Large intestine (tissue), 3 donors: ENCODE data around the gene ZNF652. TPM values are rescaled to one million over a fixed set of nuclear protein-coding genes. Genes with fewer than 3 reads are reported as not detected.
"Not testable (repeated sequence)": the region's sequence is repeated elsewhere in the genome, so short reads cannot be mapped to it uniquely, and the experiment has no call there.

Experiments used
- DNase-seq, 2 donors: peaks; one replicate each; pipeline versions ENCODE4 v3.0.0 to v3.0.0-alpha.2; 2013
- H3K27ac ChIP-seq: one replicate; pipeline ENCODE4 v1.5.1; 2013; ENCODE audit warnings: low read length
- H3K27me3 ChIP-seq: 2 replicates; pipeline ENCODE4 v1.6.1; 2013; ENCODE audit warnings: low read length; ENCODE audit not compliant: control insufficient read depth, insufficient read depth
- H3K36me3 ChIP-seq: 2 replicates; pipeline ENCODE4 v1.6.1; 2013; ENCODE audit warnings: low read length; ENCODE audit not compliant: control insufficient read depth, insufficient read depth
- H3K4me1 ChIP-seq: one replicate; pipeline ENCODE4 v1.6.1; 2013; ENCODE audit warnings: low read length; ENCODE audit not compliant: control insufficient read depth, insufficient read depth
- H3K4me3 ChIP-seq: one replicate; pipeline ENCODE4 v1.5.1; 2013; ENCODE audit warnings: low read length
- H3K9me3 ChIP-seq: one replicate; pipeline ENCODE4 v1.6.1; 2013; ENCODE audit warnings: mild to moderate bottlenecking, low read depth, low read length, moderate library complexity; ENCODE audit not compliant: control insufficient read depth
- WGBS: methylation state at CpG from one replicate; pipeline ENCODE4 v1.1.5; 2013; ENCODE audit warnings: low lambda C conversion rate; ENCODE audit not compliant: insufficient coverage; 5-methylcytosine and 5-hydroxymethylcytosine counted together
- polyA plus RNA-seq: library from polyadenylated mRNA; unstranded; fragments of 120-200 nt; gene quantifications from one replicate; pipeline ENCODE4 v1.2.1, GENCODE V29; 2013

Gene ZNF652
- polyA plus RNA-seq, 1 donor = 20.1 TPM

GRCh38 chr17:49290690-49291359, 71.2 kb downstream of the ZNF652 start:
- H3K9me3 ChIP-seq = no peaks in the 10 kb centered on the region
- no peak for DNase-seq
- 40% methylated on average over 1 of the region's 4 CpGs for WGBS
- peaks cover 5% of the 10 kb centered on the region for H3K36me3 ChIP-seq
- H3K27ac ChIP-seq = no peak overlapping the region
- peaks cover 3% of the 10 kb centered on the region for H3K4me1 ChIP-seq
- H3K27me3 ChIP-seq = no peaks in the 10 kb centered on the region
- H3K4me3 ChIP-seq = no peak overlapping the region

GRCh38 chr17:49288388-49288787, 73.7 kb downstream of the ZNF652 start:
- WGBS = 86% methylated on average over 1 of the region's 1 CpG
- H3K27me3 ChIP-seq = no peaks in the 10 kb centered on the region

GRCh38 chr17:49287481-49287880, 74.6 kb downstream of the ZNF652 start:
- Histone ChIP-seq H3K9me3 (no peaks in the 10 kb centered on the region), H3K4me3 (no peak overlapping the region), H3K27ac (no peak overlapping the region), H3K36me3 (peaks cover 5% of the 10 kb centered on the region), H3K27me3 (no peaks in the 10 kb centered on the region), H3K4me1 (no peaks in the 10 kb centered on the region)
- no CpG with 5 or more reads among the region's 11 CpGs for WGBS
- DNase-seq = no peak

More at GRCh38 chr17:49288388-49288787, 73.7 kb downstream of the ZNF652 start:
- DNase-seq = no peak
- H3K27ac ChIP-seq = no peak overlapping the region
- H3K9me3 ChIP-seq = no peaks in the 10 kb centered on the region
- no peak overlapping the region for H3K4me3 ChIP-seq
- no peaks in the 10 kb centered on the region for H3K4me1 ChIP-seq
- peaks cover 5% of the 10 kb centered on the region for H3K36me3 ChIP-seq

GRCh38 chr17:49286261-49286973, 75.6 kb downstream of the ZNF652 start:
- not testable (repeated sequence) for H3K9me3 ChIP-seq, H3K36me3 ChIP-seq, DNase-seq, H3K27me3 ChIP-seq, H3K4me3 ChIP-seq, H3K27ac ChIP-seq, H3K4me1 ChIP-seq
- no CpG with 5 or more reads among the region's 24 CpGs for WGBS

- H3K9me3 ChIP-seq = no peaks in the 10 kb centered on the region
- H3K27ac ChIP-seq = no peak overlapping the region
- no peaks in the 10 kb centered on the region for H3K4me1 ChIP-seq
- H3K4me3 ChIP-seq = no peak overlapping the region
- peaks cover 5% of the 10 kb centered on the region for H3K36me3 ChIP-seq
- H3K27me3 ChIP-seq = no peaks in the 10 kb centered on the region
- no CpG with 5 or more reads among the region's 6 CpGs for WGBS
- DNase-seq = no peak
Measured at GRCh38 chr17:49285716-49286115, 76.3 kb downstream of the ZNF652 start.

- no peaks in the 10 kb centered on the region for H3K4me1 ChIP-seq
- no peak overlapping the region for H3K4me3 ChIP-seq
- DNase-seq = no peak
- no peaks in the 10 kb centered on the region for H3K36me3 ChIP-seq
- H3K9me3 ChIP-seq = no peaks in the 10 kb centered on the region
- WGBS = no CpG with 5 or more reads among the region's 4 CpGs
- no peak overlapping the region for H3K27ac ChIP-seq
- H3K27me3 ChIP-seq = peaks cover 3% of the 10 kb centered on the region
Measured at GRCh38 chr17:49280918-49281317, 81.1 kb downstream of the ZNF652 start.

GRCh38 chr17:49280061-49280460, 82.0 kb downstream of the ZNF652 start:
- Histone ChIP-seq H3K4me1 (no peaks in the 10 kb centered on the region), H3K27ac (no peak overlapping the region), H3K36me3 (no peaks in the 10 kb centered on the region), H3K27me3 (peaks cover 3% of the 10 kb centered on the region), H3K9me3 (no peaks in the 10 kb centered on the region), H3K4me3 (no peak overlapping the region)
- 100% methylated on average over 1 of the region's 5 CpGs for WGBS
- no peak for DNase-seq

GRCh38 chr17:49279263-49280015, 82.6 kb downstream of the ZNF652 start:
- 90% methylated on average over 2 of the region's 11 CpGs for WGBS
- H3K4me3 ChIP-seq, H3K36me3 ChIP-seq, H3K4me1 ChIP-seq, H3K27me3 ChIP-seq, H3K27ac ChIP-seq, DNase-seq, H3K9me3 ChIP-seq: not testable (repeated sequence)

GRCh38 chr17:49278076-49278475, 84.0 kb downstream of the ZNF652 start:
- no peak for DNase-seq
- no peaks in the 10 kb centered on the region for H3K4me1 ChIP-seq
- WGBS = no CpG with 5 or more reads among the region's 3 CpGs
- no peaks in the 10 kb centered on the region for H3K9me3 ChIP-seq
- no peak overlapping the region for H3K27ac ChIP-seq
- H3K27me3 ChIP-seq = peaks cover 3% of the 10 kb centered on the region
- no peak overlapping the region for H3K4me3 ChIP-seq
- H3K36me3 ChIP-seq = no peaks in the 10 kb centered on the region

GRCh38 chr17:49277638-49278037, 84.4 kb downstream of the ZNF652 start:
- peaks cover 3% of the 10 kb centered on the region for H3K27me3 ChIP-seq
- no peaks in the 10 kb centered on the region for H3K9me3 ChIP-seq
- no peak for DNase-seq
- no peaks in the 10 kb centered on the region for H3K4me1 ChIP-seq
- H3K4me3 ChIP-seq = no peak overlapping the region
- H3K36me3 ChIP-seq = no peaks in the 10 kb centered on the region
- no CpG with 5 or more reads among the region's 13 CpGs for WGBS
- H3K27ac ChIP-seq = no peak overlapping the region
